ENCODE measurements around the gene CDC25B. TPM values are rescaled to one million over a fixed set of nuclear protein-coding genes. Genes with fewer than 3 reads are reported as not detected.

The CDC25B gene
- total RNA-seq, 1 donor from 2014 or later, result 127 TPM

- DNase-seq (ENCODE audit: low read depth), result no peak
These were observed 6.6 kb downstream of the CDC25B start for GRCh38 chr20:3802524-3803239.

- no peak for DNase-seq (ENCODE audit: low read depth)
These were observed 7.2 kb downstream of the CDC25B start for GRCh38 chr20:3803289-3803688.

- DNase-seq (ENCODE audit: low read depth), result no peak
These were observed 7.7 kb downstream of the CDC25B start for GRCh38 chr20:3803854-3804253.

- peak; percentile 58 for DNase-seq (ENCODE audit: low read depth)
These were observed 8.2 kb downstream of the CDC25B start for GRCh38 chr20:3804254-3804751.

- DNase-seq (ENCODE audit: low read depth), result no peak
These were observed 8.7 kb downstream of the CDC25B start for GRCh38 chr20:3804781-3805180.

GRCh38 chr20:3808544-3808943 is 12.4 kb downstream of the CDC25B start:
- no peak for DNase-seq (ENCODE audit: low read depth)

- peak; percentile 99 for DNase-seq (ENCODE audit: low read depth)
These were observed 15.6 kb downstream of the CDC25B start for GRCh38 chr20:3811467-3812258.

- DNase-seq (ENCODE audit: low read depth), result no peak
These were observed 16.2 kb downstream of the CDC25B start for GRCh38 chr20:3812259-3812681.

- DNase-seq (ENCODE audit: low read depth), result no peak
These were observed 17.1 kb downstream of the CDC25B start for GRCh38 chr20:3812975-3813847.

- DNase-seq (ENCODE audit: low read depth), result no peak
These were observed 17.9 kb downstream of the CDC25B start for GRCh38 chr20:3813848-3814581.

GRCh38 chr20:3814928-3815495 is 18.9 kb downstream of the CDC25B start:
- no peak for DNase-seq (ENCODE audit: low read depth)

GRCh38 chr20:3815703-3816315 is 19.7 kb downstream of the CDC25B start:
- no peak for DNase-seq (ENCODE audit: low read depth)

- DNase-seq (ENCODE audit: low read depth), result peak; percentile 96
These were observed 22.3 kb downstream of the CDC25B start for GRCh38 chr20:3818155-3819151.

GRCh38 chr20:3819411-3820047 is 23.4 kb downstream of the CDC25B start:
- DNase-seq (ENCODE audit: low read depth), result no peak

GRCh38 chr20:3820048-3820900 is 24.2 kb downstream of the CDC25B start, which contains the start of gene AP5S1:
TSS of gene AP5S1 (plus strand) at chr20:3820547. CDS start at chr20:3822118, 1,571 bp downstream.
- DNase-seq (ENCODE audit: low read depth), result peak; percentile 97

- peak; percentile 57 for DNase-seq (ENCODE audit: low read depth)
These were observed 25.0 kb downstream of the CDC25B start for GRCh38 chr20:3820901-3821727.

All from myocyte (in vitro differentiated cells).